Measurements from ENCODE around the gene CX3CR1.
"Not testable (repeated sequence)": the region's sequence is repeated elsewhere in the genome, so short reads cannot be mapped to it uniquely, and the experiment has no call there.

The CX3CR1 gene

DNA sequence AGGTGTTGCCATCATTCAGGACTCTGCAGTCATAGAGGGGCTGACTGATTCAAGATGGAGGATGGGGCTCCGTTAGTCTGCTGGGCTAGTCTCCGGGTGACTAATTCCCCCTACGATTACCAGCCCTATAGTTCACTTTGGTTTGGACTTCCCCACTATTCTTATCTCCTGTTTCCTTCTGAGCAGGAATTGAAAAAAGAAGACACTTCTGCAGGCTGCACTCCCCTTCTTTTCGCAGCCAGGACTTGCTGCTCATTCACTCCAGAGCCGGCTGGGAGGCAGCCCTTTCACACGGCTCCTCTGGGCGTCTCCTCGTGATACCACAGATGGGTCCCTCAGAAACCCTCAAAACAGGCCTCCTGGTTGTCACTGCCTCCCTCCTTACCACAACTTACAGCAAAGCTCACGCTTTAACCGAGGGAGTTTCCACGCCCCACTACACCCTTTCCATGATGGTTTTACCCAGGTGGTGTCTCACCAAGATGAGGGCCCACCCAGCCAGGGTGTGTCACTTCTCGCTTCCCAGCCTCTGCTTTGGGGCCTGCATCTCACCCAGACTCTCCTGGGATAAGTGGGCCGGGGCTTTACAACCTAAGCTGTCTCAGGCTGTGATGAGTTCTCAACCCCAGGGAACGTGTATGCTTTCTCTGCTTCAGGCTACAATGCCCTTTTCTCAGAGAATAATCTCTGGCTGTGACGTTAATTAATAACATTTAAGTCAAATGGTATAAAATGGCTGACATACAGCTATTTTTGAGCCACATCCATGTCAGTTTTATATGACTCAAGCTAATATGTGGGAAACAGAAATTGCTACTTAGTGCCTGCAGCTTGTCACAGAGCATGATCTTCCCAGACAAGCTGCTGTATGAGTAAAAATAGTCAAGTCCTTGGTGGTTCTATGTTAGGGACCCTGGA, 11.9 kb downstream of the CX3CR1 start:
- DNase-seq (ENCODE audit: low read depth), result no peak

DNA sequence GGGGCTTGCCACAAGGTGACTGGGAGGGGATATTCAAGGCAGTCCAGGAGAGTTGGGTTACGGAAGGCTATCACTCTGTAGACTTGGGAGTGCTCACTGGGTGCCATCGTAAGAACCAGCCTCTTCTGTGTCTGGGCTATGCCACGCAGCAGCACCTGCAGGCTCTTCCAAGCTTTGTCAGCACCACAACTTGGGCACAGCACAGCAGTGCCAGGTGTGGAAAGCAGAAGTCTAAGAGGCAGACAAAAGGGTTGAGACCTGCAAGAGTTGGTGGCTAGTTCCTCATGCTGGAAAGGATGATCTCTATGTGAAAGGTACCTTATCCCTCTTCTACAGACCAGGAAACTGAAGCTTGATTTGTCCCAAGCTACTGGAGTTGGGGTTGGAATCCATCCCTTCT, 15.8 kb downstream of the CX3CR1 start:
- DNase-seq (ENCODE audit: low read depth), result no peak

DNA sequence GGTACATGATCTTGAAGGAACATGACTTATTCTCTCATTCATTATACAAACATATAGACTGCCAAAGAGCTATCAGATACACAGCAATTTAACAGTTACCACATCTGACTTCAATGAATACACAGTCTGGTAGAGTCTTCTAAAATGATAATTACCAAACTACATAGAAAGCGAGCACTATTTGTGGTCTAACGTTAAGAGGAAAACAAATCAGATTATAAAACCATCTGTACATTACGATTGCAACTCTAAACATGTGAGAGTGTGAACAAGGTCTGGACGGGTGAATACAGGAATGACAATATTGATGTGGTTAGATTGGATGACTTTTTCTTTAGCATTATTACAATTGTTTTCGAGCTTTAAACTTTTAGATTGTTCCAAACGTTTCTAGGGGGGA, 16.3 kb downstream of the CX3CR1 start:
- DNase-seq (ENCODE audit: low read depth), result no peak

DNA sequence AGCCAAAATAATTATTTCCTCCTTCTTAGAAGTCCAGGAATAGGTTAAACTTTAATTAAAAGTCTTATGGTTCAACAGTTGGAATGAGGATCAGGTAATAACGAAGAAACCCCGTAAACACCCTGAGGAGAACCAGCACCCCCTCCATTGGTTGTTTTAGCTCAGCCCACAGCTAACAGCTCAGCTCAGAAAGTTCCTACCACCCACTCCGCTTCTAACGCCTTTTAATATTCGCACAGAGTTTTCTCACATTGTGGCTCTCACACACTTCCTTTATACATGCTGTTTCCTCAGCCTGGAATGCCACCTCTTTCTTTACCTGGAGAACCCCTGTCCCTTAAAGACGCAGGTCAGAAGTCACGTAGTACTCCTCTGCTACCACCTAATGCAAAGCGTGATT, 17.0 kb downstream of the CX3CR1 start:
- DNase-seq (ENCODE audit: low read depth), result no peak

DNA sequence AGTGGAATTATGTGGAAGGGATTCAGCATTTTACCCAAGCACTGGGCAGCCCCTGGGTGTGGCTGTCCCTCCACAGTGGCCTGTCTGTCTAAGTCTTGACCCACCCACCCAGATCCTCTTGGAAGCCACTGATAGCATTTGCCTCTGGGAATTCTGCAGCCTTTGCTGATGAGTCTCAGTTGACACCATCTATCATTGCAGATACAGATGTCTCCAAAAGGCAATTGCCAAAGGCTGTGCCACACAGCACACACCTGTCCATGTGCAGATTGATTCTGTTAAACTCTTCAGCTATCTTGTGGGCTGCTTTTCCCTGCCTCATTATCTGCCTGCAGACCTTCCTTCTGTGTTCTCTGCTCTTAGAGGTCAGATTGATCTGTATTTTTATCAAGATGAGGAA, 18.1 kb downstream of the CX3CR1 start:
- no peak for DNase-seq (ENCODE audit: low read depth)

DNA sequence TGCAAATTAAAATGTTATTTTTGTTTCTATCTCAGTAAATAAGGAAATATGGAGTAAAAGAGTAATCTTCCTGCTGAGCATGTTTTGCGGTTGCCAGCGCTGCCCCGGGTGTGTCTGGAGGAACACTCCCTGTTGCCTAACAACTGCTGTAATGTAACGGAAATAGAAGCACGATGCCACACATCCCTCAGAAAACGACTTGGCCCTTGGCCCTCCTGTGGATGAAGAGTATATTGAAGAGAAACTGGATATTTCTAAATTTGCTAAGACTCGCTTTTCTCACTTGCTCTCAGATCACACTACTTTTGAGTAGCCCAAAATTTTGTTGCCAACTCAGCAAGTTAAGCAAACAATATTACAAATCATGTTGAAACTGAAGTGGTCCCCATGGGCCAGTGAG, 18.9 kb downstream of the CX3CR1 start:
- DNase-seq (ENCODE audit: low read depth), result peak; percentile 93

DNA sequence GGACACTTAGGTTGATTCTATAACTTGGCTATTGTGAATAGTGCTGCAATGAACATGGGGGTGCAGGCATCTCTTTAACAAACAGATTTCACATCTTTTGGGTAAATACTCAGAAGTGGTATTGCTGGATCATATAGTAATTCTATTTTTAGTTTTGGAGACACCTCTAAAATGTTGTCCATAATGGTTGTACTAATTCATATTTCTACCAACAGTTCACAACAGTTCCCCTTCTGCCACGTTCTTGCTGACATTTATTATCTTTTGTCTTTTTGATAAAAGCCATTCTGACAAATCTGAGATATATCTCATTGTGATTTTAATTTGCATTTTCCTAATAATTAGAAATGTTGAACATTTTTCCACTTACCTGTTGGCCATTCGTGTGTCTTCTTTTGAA, 19.5 kb downstream of the CX3CR1 start:
- no peak for DNase-seq (ENCODE audit: low read depth)

DNA sequence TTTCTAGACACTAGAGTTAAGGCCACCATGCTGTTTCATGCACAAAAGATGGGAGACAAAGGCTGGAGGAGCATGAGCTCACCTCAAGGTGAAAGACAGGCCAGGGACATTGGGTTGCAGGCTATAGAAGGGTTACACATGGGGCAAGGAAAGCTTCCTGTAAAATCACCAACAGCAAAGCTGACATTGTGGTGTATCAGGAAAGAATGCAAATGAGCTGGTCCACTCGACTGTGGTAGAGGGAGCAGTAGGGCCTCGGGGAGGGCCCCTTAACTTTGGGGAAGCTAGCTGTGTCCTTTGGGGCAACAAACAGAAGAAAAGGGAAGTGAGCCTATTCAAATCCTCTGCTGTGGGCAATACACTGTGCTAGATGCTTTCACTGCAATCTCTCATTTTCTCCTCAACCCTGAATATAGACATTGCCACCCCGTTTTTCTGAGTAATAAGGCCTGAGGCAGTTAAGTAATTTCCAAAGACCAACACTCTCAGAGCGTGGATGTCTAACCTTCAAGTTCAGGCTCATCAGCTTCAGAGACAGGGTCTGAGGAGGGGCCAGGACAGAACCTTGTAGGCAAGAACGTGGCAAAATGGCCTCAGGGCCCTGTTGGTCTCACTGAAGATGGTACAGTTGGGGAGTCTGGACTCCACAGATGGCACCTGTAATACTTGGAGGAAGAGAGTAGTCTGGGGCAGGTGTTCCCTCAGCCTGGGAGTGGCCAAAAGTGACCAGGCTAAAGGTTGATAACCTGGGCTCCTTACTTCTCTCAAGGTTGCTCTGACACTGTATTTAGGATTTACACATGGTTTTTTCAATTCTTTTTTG, 24.1 kb downstream of the CX3CR1 start:
- no peak for DNase-seq (ENCODE audit: low read depth)

DNA sequence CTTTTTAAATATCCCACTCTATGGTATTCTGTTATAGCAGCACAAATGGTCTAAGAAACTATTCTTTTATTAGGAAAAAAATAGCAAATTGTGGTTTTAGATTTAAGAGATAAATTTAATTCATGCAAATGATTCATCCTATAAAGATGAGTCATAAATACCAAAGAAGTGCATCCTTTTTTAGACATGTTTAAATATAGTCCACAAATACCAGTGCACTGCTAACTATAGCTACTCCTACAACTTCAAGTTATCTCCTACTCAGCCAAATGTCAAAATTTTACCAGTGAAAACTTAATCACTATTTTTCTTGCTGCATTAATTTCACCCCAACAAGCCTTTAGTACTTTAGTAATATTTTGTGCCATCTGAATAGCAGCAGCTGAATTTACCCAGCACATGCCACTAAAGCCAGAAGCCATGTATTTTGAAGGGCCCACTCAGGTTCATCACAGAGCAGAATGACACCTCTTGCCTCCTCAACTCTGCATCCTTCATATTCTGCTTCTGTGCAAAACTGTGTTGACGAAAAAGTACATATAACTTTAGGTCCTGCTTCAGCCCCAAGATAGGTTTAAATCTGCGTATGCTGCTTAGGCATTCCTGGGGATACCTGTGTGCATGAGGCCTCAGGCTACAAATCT, 24.9 kb downstream of the CX3CR1 start:
- DNase-seq (ENCODE audit: low read depth), result peak; percentile 13

DNA sequence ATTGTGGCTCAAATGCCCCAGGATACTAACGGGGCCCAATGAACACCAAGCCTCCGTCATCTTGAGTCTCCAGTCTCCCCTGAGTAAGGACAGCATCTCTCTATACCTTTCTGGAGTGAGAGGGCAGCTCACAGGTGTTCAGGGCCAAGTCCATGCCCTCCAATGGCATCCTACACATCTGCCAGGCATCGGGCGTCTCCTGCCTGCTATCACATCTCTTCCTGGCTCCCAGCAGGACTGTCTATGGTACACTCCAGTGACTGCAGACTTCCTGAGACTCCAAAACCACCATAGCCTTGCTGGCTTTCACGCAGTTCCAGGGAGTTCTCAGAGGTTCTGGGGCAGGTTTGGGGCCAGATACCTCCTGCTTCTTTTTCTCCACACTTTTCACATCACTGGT, 28.3 kb downstream of the CX3CR1 start:
- no peak for DNase-seq (ENCODE audit: low read depth)

DNA sequence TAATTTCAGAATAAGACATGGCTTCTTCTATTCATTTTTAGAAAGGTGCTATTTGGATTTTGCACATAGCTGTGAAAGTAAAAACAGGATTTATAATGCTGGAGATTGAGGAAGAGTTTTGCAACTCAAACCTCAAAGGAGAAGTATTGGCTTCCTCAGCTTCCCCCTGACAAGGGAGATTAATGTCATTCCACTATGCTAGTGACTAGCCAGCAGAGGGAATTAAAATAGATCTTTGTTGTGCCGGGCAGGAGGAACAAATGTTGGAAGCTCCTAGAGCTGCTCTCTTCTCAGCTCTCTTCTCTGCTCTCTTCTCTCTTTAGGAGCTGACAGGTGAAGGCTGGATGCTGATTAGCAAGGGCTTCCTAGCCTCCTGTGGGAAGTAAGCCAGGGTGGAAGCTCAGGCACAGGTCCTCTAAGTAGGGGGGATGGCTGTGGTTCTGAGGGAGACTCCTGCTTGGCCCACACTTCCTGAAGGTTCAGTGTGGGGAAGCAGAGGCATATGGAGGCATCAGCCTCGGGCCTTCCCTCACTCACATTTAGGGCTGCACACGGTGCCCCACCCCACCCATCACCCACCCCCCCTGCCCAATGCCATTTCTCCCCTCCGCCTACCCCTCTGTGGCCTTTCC, 29.6 kb downstream of the CX3CR1 start:
- no peak for DNase-seq (ENCODE audit: low read depth)

DNA sequence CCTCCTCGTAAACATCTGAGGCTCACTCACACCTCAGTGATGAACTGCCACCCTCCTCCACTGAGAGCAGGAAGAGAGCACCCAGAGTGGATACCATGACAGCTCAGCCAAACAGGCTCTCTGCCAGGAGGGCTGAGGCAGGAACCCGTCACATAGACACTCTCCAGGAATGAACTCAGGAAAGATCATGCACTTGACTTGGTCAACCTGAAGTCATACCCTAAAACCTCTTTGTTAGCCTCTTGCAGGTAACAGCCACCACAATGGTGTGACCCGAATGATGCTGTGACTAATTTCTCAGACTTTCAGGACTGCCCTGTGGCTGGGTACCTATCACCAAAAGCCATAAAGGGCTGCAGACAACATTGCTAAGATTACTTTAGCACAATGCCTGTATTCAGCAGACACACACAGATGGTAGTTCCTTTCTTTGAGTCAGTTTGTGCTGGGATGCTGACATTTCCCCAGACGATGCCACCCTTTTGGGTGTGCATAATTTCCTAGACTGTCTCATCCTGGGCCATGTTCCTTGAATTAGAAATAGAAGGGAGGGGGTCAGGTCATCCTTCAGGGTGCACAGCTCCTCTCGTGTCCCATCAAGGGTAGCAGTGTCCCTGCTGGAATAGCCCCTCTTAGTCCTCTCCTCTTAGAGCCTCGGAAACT, 30.3 kb downstream of the CX3CR1 start:
- no peak for DNase-seq (ENCODE audit: low read depth)

DNA sequence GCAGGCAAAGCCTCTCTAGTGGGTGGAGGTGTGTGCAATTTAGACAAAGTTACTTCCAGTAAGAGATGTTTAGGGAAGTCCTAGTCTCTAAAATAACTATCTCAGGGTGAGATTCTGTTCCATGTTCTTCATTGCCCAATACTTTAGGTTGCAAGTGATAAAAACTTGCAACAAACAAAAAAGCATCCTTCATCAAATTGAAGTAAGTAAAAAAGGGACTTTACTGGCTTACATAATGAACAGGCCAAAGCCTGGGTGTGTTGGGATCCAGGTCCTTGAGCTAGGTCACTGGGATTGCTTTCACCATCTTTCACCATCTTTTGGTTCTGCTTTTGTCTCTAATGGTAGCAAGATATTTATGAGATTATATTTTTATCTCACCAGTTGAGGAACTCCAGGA, 38.3 kb downstream of the CX3CR1 start:
- DNase-seq (ENCODE audit: low read depth), result no peak

DNA sequence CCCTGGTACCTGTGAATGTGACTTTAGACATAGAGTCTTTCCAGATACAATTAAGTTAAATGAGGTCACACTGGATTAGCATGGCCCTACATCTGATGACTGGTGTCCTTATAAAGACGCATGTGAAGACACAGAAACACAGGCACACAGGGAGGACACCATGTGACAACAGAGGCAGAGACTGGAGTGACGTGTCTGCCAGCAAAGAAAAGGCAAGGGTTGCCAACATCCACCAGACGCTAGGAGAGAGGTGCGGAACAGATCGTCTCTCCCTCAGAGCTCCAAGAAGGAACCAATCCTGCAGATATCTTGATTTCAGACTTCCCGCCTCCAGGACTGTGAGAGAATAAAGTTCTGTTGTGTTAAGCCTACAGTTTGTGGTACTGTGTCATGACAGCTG, 42.8 kb downstream of the CX3CR1 start:
- DNase-seq (ENCODE audit: low read depth), result no peak

DNA sequence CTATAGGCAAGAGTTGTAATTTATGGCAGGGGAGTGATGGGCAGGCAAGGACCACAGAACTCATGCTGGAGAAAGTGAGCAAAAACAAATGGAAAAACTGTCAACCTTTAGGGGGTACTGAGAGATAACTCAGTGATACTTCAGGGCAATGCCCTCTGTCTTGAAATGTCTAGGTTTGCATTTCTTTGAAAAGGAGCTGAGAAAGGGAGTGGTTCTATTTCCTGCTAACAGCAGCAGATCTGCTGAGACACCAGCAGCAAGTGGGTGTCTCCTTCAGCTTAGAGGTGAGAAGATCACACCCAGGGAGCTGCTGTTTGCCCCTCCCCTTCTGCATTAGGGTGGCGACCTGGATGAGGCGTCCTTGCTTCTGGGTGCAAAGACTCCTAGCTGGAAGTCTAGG, 45.2 kb downstream of the CX3CR1 start:
- DNase-seq (ENCODE audit: low read depth), result no peak

DNA sequence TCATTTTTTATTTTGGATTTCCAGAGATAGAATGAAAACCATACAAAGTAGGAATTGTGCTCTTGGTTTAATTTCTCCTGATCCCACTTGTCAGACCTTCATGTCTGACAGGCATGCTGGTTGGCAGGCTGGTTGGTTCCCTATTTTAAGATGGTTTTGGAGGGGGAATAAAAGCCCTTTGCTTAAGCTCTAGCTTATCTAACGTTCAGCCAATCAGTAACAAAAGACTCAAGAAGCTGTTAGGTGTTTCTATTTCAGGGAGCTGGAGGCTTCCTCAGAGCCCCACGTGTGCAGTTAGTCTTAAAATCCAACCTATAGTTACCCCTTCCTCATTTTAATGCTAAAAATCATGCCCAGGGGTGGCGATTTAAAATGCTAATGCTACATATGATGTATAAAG, 47.0 kb downstream of the CX3CR1 start:
- DNase-seq (ENCODE audit: low read depth), result no peak

DNA sequence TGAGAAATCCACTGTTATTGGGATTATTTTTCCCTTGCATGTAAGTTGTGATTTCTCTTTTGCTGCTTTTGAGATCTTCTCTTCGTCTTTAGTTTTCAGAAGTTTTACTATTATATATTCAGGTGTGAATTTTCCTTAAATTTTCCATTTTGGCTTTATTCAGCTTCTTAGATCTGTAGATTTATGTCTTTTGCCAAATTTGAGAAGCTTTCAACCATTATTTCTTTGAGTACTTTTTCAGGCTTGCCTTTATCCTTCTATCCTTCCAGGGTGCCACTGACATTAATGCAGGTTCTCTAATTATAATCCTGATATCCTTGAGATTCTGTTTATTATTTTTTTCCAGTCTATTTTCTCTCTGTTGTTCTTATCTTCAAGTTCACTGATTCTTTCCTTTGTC, 49.4 kb downstream of the CX3CR1 start:
- no peak for DNase-seq (ENCODE audit: low read depth)

DNA sequence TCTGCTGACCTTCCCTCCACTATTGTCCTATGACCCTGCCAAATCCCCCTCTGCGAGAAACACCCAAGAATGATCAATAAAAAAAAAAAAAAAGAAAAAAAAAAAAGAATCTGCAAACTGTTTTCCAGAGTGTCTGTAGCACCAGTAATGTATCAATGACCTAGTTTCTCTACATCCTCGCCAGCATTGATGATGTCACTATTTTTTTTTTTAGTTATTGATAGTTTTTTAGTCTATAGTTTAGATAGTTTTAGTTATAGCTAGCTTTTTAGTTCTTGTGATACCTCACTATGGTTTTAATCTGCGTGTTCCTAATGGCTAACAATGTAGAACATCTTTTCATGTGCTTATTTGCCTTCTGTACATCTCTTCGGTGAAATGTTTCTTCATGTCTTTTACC, 51.3 kb downstream of the CX3CR1 start:
- no peak for DNase-seq (ENCODE audit: low read depth)

DNA sequence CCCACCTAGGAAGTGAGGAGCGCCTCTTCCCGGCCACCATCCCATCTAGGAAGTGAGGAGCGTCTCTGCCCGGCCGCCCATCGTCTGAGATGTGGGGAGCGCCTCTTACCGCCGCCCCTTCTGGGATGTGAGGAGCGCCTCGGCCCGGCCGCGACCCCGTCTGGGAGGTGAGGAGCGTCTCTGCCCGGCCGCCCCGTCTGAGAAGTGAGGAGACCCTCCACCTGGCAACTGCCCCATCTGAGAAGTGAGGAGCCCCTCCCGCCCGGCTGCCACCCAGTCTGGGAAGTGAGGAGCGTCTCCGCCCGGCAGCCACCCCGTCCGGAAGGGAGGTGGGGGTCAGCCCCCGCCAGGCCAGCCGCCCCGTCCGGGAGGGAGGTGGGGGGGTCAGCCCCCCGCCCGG, 52.2 kb downstream of the CX3CR1 start:
- DNase-seq (ENCODE audit: low read depth), result not testable (repeated sequence)

DNA sequence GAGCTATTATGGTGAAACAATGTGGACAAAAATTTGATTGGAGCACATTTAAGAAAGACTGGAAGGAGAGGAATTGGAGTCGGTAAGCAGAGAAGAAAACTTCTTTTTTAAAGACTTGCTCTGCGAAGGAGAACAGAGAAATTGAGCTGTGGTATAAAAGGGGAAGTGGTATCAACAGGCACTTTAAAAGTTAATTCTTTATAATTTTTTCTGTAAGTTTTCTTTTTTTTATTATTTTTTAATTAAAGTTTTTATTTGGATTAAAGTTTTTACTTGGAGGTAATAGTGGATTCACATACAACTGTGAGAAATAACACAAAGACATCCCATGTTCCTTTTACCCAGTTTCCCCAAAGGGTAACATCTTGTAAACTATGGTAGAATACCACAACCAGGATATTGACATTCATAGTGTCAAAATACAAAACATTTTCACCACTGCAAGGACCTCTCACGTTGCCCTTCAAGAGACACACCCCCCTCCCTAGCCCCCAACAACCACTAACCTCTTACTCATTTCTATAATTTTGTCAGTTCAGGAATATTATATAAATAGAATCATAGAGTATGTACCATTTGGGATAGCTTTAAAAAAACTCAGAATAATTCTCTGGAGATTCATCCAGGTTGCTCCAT, 53.6 kb downstream of the CX3CR1 start:
- no peak for DNase-seq (ENCODE audit: low read depth)

DNA sequence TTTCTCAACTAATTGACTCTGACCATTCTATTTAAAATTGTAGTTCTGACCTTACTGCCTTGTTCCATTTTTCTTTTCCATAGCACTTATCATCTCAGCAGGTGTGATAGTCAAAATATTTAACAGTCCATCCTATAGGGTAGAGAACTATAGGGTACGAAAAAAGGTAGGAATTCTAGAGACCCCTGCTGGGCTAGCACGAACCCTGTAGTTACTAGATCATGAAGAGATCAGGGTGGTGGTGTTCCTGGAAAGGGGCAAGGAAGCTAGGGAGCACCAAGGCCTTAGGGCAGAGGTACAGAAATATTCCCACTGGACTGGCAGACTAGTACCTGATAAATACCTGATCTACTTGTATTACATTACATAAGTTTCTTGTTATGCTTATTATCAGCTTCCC, 55.5 kb downstream of the CX3CR1 start:
- no peak for DNase-seq (ENCODE audit: low read depth)
